ENCODE measurements around the gene TFF2.

The TFF2 gene

DNA sequence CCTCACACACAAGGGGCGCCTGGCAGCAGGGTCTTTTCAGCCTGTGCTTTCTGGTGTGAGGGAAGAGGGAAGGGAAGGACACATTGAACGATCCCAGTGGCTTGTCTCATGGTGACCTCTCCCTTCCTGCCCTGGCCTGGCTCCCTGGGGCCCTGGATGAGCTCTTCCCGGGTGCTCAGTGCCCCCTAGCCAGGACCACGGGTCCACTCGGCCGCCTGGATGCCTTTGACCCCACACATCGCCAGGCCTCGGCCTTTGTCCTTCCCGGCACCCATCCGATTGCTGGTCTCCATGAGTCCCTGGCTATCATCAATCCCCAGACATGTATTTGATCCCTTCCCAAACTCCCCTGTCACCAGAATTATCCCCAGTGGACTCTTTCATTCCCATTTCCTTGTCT is 29.6 kb downstream of the TFF2 start (continued):
- TF ChIP-seq, protein P1, sequence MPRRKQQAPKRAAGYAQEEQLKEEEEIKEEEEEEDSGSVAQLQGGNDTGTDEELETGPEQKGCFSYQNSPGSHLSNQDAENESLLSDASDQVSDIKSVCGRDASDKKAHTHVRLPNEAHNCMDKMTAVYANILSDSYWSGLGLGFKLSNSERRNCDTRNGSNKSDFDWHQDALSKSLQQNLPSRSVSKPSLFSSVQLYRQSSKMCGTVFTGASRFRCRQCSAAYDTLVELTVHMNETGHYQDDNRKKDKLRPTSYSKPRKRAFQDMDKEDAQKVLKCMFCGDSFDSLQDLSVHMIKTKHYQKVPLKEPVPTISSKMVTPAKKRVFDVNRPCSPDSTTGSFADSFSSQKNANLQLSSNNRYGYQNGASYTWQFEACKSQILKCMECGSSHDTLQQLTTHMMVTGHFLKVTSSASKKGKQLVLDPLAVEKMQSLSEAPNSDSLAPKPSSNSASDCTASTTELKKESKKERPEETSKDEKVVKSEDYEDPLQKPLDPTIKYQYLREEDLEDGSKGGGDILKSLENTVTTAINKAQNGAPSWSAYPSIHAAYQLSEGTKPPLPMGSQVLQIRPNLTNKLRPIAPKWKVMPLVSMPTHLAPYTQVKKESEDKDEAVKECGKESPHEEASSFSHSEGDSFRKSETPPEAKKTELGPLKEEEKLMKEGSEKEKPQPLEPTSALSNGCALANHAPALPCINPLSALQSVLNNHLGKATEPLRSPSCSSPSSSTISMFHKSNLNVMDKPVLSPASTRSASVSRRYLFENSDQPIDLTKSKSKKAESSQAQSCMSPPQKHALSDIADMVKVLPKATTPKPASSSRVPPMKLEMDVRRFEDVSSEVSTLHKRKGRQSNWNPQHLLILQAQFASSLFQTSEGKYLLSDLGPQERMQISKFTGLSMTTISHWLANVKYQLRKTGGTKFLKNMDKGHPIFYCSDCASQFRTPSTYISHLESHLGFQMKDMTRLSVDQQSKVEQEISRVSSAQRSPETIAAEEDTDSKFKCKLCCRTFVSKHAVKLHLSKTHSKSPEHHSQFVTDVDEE (CRISPR knock-in tag; IDR thresholded peaks at IDR 0.05) = no peak
- no peak for TF ChIP-seq ESRRG (CRISPR knock-in tag; IDR thresholded peaks at IDR 0.05)
- TF ChIP-seq, protein P2, sequence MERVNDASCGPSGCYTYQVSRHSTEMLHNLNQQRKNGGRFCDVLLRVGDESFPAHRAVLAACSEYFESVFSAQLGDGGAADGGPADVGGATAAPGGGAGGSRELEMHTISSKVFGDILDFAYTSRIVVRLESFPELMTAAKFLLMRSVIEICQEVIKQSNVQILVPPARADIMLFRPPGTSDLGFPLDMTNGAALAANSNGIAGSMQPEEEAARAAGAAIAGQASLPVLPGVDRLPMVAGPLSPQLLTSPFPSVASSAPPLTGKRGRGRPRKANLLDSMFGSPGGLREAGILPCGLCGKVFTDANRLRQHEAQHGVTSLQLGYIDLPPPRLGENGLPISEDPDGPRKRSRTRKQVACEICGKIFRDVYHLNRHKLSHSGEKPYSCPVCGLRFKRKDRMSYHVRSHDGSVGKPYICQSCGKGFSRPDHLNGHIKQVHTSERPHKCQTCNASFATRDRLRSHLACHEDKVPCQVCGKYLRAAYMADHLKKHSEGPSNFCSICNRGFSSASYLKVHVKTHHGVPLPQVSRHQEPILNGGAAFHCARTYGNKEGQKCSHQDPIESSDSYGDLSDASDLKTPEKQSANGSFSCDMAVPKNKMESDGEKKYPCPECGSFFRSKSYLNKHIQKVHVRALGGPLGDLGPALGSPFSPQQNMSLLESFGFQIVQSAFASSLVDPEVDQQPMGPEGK (CRISPR knock-in tag; IDR thresholded peaks at IDR 0.05; ENCODE audit: borderline replicate concordance) = no peak

DNA sequence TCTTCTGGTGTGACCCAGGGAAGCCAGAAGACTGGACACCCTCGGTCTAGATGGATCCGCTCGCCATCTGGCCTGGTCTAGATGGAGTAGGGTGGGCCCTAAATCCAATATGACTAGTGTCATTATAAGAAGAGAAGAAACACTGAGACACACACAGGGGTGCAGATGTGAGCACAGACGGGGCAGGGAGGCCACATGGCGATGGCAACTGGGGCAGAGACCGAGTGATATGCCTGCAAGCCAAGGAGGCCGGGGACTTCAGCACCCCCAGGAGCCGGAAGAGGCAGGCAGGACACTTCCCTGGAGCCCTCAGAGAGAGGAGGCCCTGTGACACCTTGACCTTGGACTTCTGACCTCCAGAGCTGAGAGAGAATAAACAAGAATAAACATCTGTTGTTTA is 30.0 kb downstream of the TFF2 start:
- TF ChIP-seq CSDC2 (CRISPR knock-in tag; IDR thresholded peaks at IDR 0.05) = no peak
- no peak for TF ChIP-seq TOX (CRISPR knock-in tag; IDR thresholded peaks at IDR 0.05; ENCODE audit: borderline replicate concordance)
- no peak for TF ChIP-seq SNAI2 (CRISPR knock-in tag; IDR thresholded peaks at IDR 0.05)
- TF ChIP-seq TCF4 (CRISPR knock-in tag; IDR thresholded peaks at IDR 0.05; ENCODE audit: borderline replicate concordance) = no peak
- no peak for TF ChIP-seq RARB (CRISPR knock-in tag; IDR thresholded peaks at IDR 0.05)
- TF ChIP-seq OSR1 (CRISPR knock-in tag; IDR thresholded peaks at IDR 0.05) = no peak
- TF ChIP-seq, protein P2 (CRISPR knock-in tag; IDR thresholded peaks at IDR 0.05; ENCODE audit: borderline replicate concordance) = no peak
- TF ChIP-seq ESRRG (CRISPR knock-in tag; IDR thresholded peaks at IDR 0.05) = no peak
- TF ChIP-seq, protein P1 (CRISPR knock-in tag; IDR thresholded peaks at IDR 0.05) = no peak
- TF ChIP-seq, protein P3, sequence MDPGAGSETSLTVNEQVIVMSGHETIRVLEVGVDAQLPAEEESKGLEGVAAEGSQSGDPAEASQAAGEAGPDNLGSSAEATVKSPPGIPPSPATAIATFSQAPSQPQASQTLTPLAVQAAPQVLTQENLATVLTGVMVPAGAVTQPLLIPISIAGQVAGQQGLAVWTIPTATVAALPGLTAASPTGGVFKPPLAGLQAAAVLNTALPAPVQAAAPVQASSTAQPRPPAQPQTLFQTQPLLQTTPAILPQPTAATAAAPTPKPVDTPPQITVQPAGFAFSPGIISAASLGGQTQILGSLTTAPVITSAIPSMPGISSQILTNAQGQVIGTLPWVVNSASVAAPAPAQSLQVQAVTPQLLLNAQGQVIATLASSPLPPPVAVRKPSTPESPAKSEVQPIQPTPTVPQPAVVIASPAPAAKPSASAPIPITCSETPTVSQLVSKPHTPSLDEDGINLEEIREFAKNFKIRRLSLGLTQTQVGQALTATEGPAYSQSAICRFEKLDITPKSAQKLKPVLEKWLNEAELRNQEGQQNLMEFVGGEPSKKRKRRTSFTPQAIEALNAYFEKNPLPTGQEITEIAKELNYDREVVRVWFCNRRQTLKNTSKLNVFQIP (CRISPR knock-in tag; IDR thresholded peaks at IDR 0.05; ENCODE audit: borderline replicate concordance, low read depth) = no peak
- no peak for TF ChIP-seq GLIS3 (CRISPR knock-in tag; IDR thresholded peaks at IDR 0.05)
- no peak for TF ChIP-seq ZNF8 (CRISPR knock-in tag; IDR thresholded peaks at IDR 0.05)
- no peak for TF ChIP-seq ISL1 (CRISPR knock-in tag; IDR thresholded peaks at IDR 0.05)
- ATAC-seq = no peak

DNA sequence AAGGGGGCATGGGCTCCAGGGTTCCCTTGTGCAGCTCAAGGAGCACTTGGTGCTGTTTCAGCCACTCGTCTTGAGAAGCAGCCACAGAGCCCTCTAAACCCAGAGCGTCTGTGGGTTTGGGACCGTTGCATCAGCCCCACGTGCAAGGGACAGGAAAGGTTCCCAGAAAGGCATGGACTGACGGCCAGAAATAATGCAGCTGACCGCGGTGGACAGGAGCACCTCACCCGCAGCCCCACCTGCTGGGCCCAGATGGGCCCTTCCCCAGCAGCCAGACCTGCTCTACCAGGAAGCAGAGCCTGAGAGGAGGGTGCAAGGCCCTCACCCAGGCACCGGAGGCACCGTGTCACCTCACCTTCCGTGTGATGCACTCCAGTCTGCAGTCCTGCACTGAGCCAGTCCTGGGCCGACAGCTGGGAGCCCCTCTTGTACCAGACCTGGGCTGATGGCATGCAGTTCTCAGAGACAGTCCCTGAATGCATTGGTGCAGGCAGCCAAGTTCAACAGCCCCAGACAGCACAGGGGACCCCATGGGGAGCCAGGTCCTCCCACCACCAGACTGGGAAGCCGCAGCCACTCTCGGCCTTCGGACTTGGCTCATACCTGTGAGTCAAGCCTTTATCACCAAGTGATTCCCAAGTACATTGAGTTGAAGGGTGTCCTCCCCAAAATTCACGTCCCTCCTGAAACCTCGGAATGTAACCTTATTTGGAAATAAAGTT is 30.8 kb downstream of the TFF2 start:
- no peak for ATAC-seq
- TF ChIP-seq ZNF565 (CRISPR knock-in tag; conservative IDR thresholded peaks at IDR 0.05; ENCODE audit: low read depth) (no peak), RARB (CRISPR knock-in tag; IDR thresholded peaks at IDR 0.05) (no peak), ZNF70 (CRISPR knock-in tag; IDR thresholded peaks at IDR 0.05) (no peak), OSR1 (CRISPR knock-in tag; IDR thresholded peaks at IDR 0.05) (no peak), TCF4 (CRISPR knock-in tag; IDR thresholded peaks at IDR 0.05; ENCODE audit: borderline replicate concordance) (no peak), ZFP3 (CRISPR knock-in tag; IDR thresholded peaks at IDR 0.05) (no peak), GLIS3 (CRISPR knock-in tag; IDR thresholded peaks at IDR 0.05) (no peak), ZNF8 (CRISPR knock-in tag; IDR thresholded peaks at IDR 0.05) (no peak), SNAI2 (CRISPR knock-in tag; IDR thresholded peaks at IDR 0.05) (no peak), ESRRG (CRISPR knock-in tag; IDR thresholded peaks at IDR 0.05) (no peak), CSDC2 (CRISPR knock-in tag; IDR thresholded peaks at IDR 0.05) (no peak)
- TF ChIP-seq, protein P4, sequence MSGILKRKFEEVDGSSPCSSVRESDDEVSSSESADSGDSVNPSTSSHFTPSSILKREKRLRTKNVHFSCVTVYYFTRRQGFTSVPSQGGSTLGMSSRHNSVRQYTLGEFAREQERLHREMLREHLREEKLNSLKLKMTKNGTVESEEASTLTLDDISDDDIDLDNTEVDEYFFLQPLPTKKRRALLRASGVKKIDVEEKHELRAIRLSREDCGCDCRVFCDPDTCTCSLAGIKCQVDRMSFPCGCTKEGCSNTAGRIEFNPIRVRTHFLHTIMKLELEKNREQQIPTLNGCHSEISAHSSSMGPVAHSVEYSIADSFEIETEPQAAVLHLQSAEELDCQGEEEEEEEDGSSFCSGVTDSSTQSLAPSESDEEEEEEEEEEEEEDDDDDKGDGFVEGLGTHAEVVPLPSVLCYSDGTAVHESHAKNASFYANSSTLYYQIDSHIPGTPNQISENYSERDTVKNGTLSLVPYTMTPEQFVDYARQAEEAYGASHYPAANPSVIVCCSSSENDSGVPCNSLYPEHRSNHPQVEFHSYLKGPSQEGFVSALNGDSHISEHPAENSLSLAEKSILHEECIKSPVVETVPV (CRISPR knock-in tag; IDR thresholded peaks at IDR 0.05) = no peak
- TF ChIP-seq, protein P5, sequence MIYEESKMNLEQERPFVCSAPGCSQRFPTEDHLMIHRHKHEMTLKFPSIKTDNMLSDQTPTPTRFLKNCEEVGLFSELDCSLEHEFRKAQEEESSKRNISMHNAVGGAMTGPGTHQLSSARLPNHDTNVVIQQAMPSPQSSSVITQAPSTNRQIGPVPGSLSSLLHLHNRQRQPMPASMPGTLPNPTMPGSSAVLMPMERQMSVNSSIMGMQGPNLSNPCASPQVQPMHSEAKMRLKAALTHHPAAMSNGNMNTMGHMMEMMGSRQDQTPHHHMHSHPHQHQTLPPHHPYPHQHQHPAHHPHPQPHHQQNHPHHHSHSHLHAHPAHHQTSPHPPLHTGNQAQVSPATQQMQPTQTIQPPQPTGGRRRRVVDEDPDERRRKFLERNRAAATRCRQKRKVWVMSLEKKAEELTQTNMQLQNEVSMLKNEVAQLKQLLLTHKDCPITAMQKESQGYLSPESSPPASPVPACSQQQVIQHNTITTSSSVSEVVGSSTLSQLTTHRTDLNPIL (CRISPR knock-in tag; IDR thresholded peaks at IDR 0.05; ENCODE audit: low read depth) = no peak
- TF ChIP-seq, protein P1 (CRISPR knock-in tag; IDR thresholded peaks at IDR 0.05) = no peak

Measured in SK-N-SH treated with all-trans-retinoic acid at 6 μM for 48 hours (cell line).